BLaER1 treated with 17β-estradiol and CSF1 and Interleukin-3, amounts not matched to agents 10 nM and 100 nM (cell line): ENCODE results near the gene SRGAP1.
"Not testable (repeated sequence)": the region's sequence is repeated elsewhere in the genome, so short reads cannot be mapped to it uniquely, and the experiment has no call there.

Experiments
- H3K27ac ChIP-seq, 11 experiments: shearing (Covaris generic); formaldehyde crosslinking; 2 replicates each; pipeline ENCODE4 v1.8.1; 2022
- H3K27me3 ChIP-seq, 11 experiments: shearing (Covaris generic); formaldehyde crosslinking; 2 replicates each; pipeline ENCODE4 v1.8.1; 2022
- H3K36me3 ChIP-seq, 11 experiments: shearing (Covaris generic); formaldehyde crosslinking; 2 replicates each; pipeline ENCODE4 v1.8.1; 2022
- H3K4me1 ChIP-seq, 10 experiments: shearing (Covaris generic); formaldehyde crosslinking; 2 replicates each; pipeline ENCODE4 v1.8.1; 2022
- H3K4me2 ChIP-seq, 11 experiments: shearing (Covaris generic); formaldehyde crosslinking; 2 replicates each; pipeline ENCODE4 v1.8.1; 2022
- H3K4me3 ChIP-seq, 10 experiments: shearing (Covaris generic); formaldehyde crosslinking; 2 replicates each; pipeline ENCODE4 v1.8.1; 2022
- H3K9ac ChIP-seq, 11 experiments: shearing (Covaris generic); formaldehyde crosslinking; 2 replicates each; pipeline ENCODE4 v1.8.1; 2022
- H3K9me3 ChIP-seq, 11 experiments: shearing (Covaris generic); formaldehyde crosslinking; replicated peaks in 1 of 11; 2 replicates each; pipeline ENCODE4 v1.8.1; 2022
- H4K20me1 ChIP-seq, 11 experiments: shearing (Covaris generic); formaldehyde crosslinking; 2 replicates each; pipeline ENCODE4 v1.8.1; 2022
- Cebpa-rat ChIP-seq, 11 experiments: shearing (Covaris generic); IDR thresholded peaks; 2 replicates each; pipeline ENCODE4 v1.8.1; 2022

Gene SRGAP1

DNA sequence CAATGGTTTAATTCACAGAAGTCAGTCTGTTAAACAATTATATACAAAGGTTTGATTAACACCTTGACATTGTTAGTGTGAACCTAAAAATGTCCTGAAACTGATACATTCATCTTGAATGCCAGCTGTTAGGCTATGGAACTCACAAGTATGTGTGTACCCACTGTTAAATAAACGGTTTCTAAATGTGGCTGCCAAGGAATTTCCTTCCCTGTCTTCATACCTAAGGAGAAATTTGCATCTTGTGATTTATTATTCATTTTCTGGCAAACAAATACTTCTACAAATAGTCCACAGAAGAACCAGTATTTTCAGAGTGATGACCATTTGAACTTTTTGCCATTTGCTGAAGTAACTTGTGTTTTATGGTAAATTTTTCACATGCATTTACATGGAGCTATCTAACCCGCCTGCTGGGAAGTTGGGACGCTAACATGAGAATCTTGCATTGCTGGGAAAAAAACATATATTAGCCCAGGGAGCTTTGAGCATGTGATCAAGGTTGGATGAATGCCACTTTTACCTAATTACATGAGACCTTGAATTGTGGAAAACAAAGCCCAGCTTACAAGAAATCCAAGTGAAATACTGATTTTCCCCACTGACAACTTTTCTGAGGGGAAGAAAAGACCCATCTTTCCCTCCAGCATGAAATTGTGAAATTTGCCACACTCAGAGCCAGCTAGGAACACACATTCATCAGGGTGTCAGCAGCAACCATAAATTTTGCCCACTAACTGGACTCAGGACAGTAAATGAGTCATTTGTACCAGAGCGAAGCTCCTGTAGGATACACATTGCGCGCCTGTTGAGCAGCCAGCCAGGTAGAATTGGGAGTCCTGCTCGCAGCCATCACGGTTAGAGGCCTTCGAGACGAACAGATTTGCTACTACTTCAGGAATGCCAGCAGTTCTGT is 259.6 kb downstream of the SRGAP1 start:
- Histone ChIP-seq H3K4me3 (no peak overlapping the region), H3K27ac (no peak overlapping the region), H3K4me1 (no peaks in the 10 kb centered on the region), H3K27me3 (no peaks in the 10 kb centered on the region), H3K9me3 (no peaks in the 10 kb centered on the region), H3K9ac (no peak overlapping the region), H3K4me2 (no peak overlapping the region), H3K36me3 (peaks cover 0 to 6% (median 0%) of the 10 kb centered on the region in 11 experiments; a peak in 2 of 22 replicates), H4K20me1 (no peaks in the 10 kb centered on the region)
- TF ChIP-seq Cebpa-rat (IDR thresholded peaks at IDR 0.05) = no peak

GRCh38 chr12:64105026-64105425 is 260.5 kb downstream of the SRGAP1 start:
- Histone ChIP-seq H3K4me3 (no peak overlapping the region), H3K27ac (no peak overlapping the region), H3K9me3 (no peaks in the 10 kb centered on the region), H4K20me1 (no peaks in the 10 kb centered on the region), H3K4me2 (no peak overlapping the region), H3K4me1 (no peaks in the 10 kb centered on the region), H3K9ac (no peak overlapping the region), H3K27me3 (no peaks in the 10 kb centered on the region), H3K36me3 (no peaks in the 10 kb centered on the region)
- no peak for TF ChIP-seq Cebpa-rat (IDR thresholded peaks at IDR 0.05)

GRCh38 chr12:64107776-64108175 is 263.3 kb downstream of the SRGAP1 start:
- no peaks in the 10 kb centered on the region for H3K27me3 ChIP-seq
- H3K9me3 ChIP-seq = peaks cover 0 to 5% (median 0%) of the 10 kb centered on the region in 11 experiments; a peak in 1 of 22 replicates
- H3K9ac ChIP-seq = no peak overlapping the region
- peaks cover 0 to 6% (median 0%) of the 10 kb centered on the region in 11 experiments; a peak in 2 of 22 replicates for H3K36me3 ChIP-seq
- no peak overlapping the region for H3K27ac ChIP-seq
- no peaks in the 10 kb centered on the region for H4K20me1 ChIP-seq
- H3K4me2 ChIP-seq = no peak overlapping the region
- TF ChIP-seq Cebpa-rat (IDR thresholded peaks at IDR 0.05) = no peak
- no peak overlapping the region for H3K4me3 ChIP-seq
- H3K4me1 ChIP-seq = no peaks in the 10 kb centered on the region

DNA sequence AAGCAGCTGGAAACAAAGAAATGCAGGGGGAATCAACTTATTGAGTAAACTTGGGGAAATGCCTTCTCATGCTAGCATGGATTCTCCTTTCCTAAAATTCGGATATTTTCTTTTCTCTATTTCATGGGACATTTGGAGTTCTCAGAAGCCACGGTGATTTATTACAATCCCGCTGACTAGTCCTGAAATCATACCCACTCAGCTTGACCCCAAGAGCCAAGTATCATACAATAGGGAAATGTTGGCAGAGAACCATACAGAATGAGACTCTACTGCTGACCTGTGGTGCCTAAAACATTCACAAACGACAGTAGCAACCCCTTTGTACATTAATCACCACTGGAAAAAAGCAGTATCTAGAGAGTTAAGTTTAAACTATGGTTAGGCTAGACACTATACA is 265.2 kb downstream of the SRGAP1 start:
- Histone ChIP-seq H3K4me3 (no peak overlapping the region), H3K27ac (no peak overlapping the region), H3K9me3 (peaks cover 0 to 6% (median 0%) of the 10 kb centered on the region in 11 experiments; a peak in 1 of 22 replicates), H3K9ac (no peak overlapping the region), H3K4me1 (no peaks in the 10 kb centered on the region), H4K20me1 (no peaks in the 10 kb centered on the region), H3K4me2 (no peak overlapping the region), H3K27me3 (no peaks in the 10 kb centered on the region), H3K36me3 (peaks cover 0 to 11% (median 0%) of the 10 kb centered on the region in 11 experiments; a peak in 2 of 22 replicates)
- no peak for TF ChIP-seq Cebpa-rat (IDR thresholded peaks at IDR 0.05)

DNA sequence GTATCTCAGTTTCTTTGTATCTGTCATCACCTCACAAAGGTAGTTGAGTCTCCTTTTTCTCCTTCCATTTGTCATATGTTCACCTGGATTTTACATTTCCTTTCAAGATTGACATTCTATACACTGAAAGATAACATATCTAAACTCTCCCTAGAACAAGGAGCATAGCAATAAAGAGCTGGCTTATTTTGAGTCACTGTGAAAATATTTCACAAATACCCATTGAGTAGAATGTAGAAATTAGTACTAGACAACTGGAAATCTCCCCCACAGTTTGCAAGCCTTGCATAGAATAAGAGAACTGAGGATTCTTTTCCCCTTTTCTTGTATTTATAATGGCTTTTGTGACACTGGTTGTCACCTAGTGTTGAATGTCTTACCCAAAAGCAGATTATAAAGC is 266.4 kb downstream of the SRGAP1 start:
- H4K20me1 ChIP-seq = no peaks in the 10 kb centered on the region
- H3K36me3 ChIP-seq = peaks cover 0 to 17% (median 0%) of the 10 kb centered on the region in 11 experiments; a peak in 4 of 22 replicates
- no peaks in the 10 kb centered on the region for H3K4me1 ChIP-seq

DNA sequence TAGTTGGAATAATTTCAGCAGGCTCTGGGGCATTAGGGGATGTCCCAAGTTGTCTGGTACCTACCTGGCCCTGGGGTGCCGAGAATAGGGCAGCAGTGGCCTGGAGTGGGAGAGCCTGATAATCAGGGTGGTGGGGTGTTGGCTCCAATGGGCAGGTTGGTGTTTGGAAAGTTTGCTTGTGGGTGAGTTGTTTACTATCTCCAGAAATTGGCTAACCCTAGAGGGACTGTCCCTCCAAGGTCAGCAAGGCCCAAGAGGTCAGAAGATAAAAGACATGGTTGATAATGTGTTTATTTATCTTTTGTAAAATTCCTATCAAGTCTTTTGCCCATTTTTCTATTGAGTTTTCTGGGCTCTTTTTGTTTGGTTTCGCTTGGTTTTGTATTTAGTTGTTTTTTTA is 272.5 kb downstream of the SRGAP1 start:
- Histone ChIP-seq H3K9ac (no peak overlapping the region), H3K4me3 (no peak overlapping the region), H4K20me1 (no peaks in the 10 kb centered on the region), H3K27me3 (no peaks in the 10 kb centered on the region), H3K4me1 (no peaks in the 10 kb centered on the region), H3K4me2 (no peak overlapping the region), H3K27ac (no peak overlapping the region), H3K36me3 (peaks cover 0 to 17% (median 0%) of the 10 kb centered on the region in 11 experiments; a peak in 4 of 22 replicates), H3K9me3 (peaks cover 0 to 6% (median 0%) of the 10 kb centered on the region in 11 experiments; a peak in 1 of 22 replicates)
- TF ChIP-seq Cebpa-rat (IDR thresholded peaks at IDR 0.05) = no peak

More for the DNA sequence above, 266.4 kb downstream of the SRGAP1 start:
- Histone ChIP-seq H3K27me3 (no peaks in the 10 kb centered on the region), H3K9ac (no peak overlapping the region), H3K4me3 (no peak overlapping the region), H3K4me2 (no peak overlapping the region), H3K27ac (no peak overlapping the region), H3K9me3 (peaks cover 0 to 6% (median 0%) of the 10 kb centered on the region in 11 experiments; a peak in 1 of 22 replicates)
- TF ChIP-seq Cebpa-rat (IDR thresholded peaks at IDR 0.05) = no peak

DNA sequence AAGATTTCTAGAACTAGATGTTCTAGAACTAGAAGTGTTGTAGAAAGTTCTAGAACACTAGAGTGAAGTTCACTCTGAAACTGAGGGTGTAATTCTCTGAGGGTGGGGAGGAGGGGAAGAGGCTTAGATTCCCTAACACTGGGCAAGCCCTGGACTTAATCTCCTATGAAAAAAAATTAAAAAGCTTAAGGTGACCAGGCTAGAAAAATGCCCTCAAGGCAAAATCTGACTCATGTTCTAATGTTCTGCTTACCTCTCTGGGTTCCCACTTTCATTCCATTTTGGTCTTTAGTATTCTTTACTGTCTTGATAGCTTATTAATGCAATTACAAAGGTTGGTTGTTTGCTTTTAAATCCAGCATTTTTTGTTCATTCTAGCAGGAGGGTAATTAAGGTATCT is 276.1 kb downstream of the SRGAP1 start:
- no peak for TF ChIP-seq Cebpa-rat (IDR thresholded peaks at IDR 0.05)
- H3K27me3 ChIP-seq = no peaks in the 10 kb centered on the region

GRCh38 chr12:64121086-64121485 is 276.6 kb downstream of the SRGAP1 start:
- not testable (repeated sequence) for H3K36me3 ChIP-seq, H4K20me1 ChIP-seq, H3K27ac ChIP-seq, H3K9me3 ChIP-seq, H3K4me1 ChIP-seq, H3K4me3 ChIP-seq, H3K9ac ChIP-seq, H3K4me2 ChIP-seq, H3K27me3 ChIP-seq

More for the DNA sequence above, 276.1 kb downstream of the SRGAP1 start:
- H3K4me2 ChIP-seq = no peak overlapping the region
- no peak overlapping the region for H3K4me3 ChIP-seq
- H3K9me3 ChIP-seq = no peaks in the 10 kb centered on the region
- H3K9ac ChIP-seq = no peak overlapping the region
- no peak overlapping the region for H3K27ac ChIP-seq
- no peaks in the 10 kb centered on the region for H4K20me1 ChIP-seq
- H3K36me3 ChIP-seq = peaks cover 0 to 5% (median 0%) of the 10 kb centered on the region in 11 experiments; a peak in 3 of 22 replicates
- no peaks in the 10 kb centered on the region for H3K4me1 ChIP-seq

- no peak for TF ChIP-seq Cebpa-rat (IDR thresholded peaks at IDR 0.05)
- H3K4me1 ChIP-seq = no peaks in the 10 kb centered on the region
- H3K9ac ChIP-seq = no peak overlapping the region
These were observed 277.7 kb downstream of the SRGAP1 start for GRCh38 chr12:64122154-64122553.

GRCh38 chr12:64122995-64123394 is 278.5 kb downstream of the SRGAP1 start:
- Histone ChIP-seq H3K9ac (no peak overlapping the region), H3K36me3 (peaks cover 0 to 7% (median 0%) of the 10 kb centered on the region in 11 experiments; a peak in 4 of 22 replicates), H3K27me3 (no peaks in the 10 kb centered on the region), H3K4me1 (no peaks in the 10 kb centered on the region), H4K20me1 (no peaks in the 10 kb centered on the region), H3K4me2 (no peak overlapping the region), H3K4me3 (no peak overlapping the region), H3K9me3 (no peaks in the 10 kb centered on the region), H3K27ac (no peak overlapping the region)
- TF ChIP-seq Cebpa-rat (IDR thresholded peaks at IDR 0.05) = no peak

More at GRCh38 chr12:64122154-64122553, 277.7 kb downstream of the SRGAP1 start:
- no peak overlapping the region for H3K27ac ChIP-seq
- no peak overlapping the region for H3K4me2 ChIP-seq
- H3K4me3 ChIP-seq = no peak overlapping the region
- H3K27me3 ChIP-seq = no peaks in the 10 kb centered on the region
- no peaks in the 10 kb centered on the region for H3K9me3 ChIP-seq
- H4K20me1 ChIP-seq = no peaks in the 10 kb centered on the region
- H3K36me3 ChIP-seq = no peaks in the 10 kb centered on the region
